ENCODE measurements around the gene ATF7IP2. TPM values are rescaled to one million over a fixed set of nuclear protein-coding genes. Genes with fewer than 3 reads are reported as not detected.

The ATF7IP2 gene
- total and polyA plus RNA-seq, 12 donors, result 19.4 to 62.6 (median 35.8) TPM

DNA sequence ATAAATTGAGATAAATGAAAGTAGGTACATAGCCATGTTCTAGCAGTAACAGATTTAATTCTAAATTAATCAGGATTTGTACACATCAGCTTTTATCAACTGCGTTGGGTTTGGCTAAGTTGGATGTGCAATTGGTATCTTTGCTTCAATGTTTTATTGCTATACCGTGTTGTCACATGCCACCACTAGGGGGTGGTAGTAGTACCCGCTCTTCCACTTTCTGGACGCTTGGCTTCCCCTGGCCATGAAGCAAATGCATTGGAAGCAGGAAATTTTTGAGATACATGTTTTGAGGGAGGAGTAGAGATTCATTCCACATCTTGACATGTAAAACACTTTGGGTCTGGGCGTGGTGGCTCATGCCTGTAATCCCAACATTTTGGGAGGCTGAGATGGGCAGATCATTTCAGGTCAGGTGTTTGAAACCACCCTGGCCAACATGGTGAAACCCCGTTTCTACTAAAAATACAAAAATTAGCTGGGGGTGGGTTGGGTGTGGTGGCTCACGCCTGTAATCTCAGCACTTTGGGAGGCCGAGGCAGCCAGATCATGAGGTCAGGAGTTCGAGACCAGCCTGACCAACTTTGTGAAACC is 135.9 kb downstream of the ATF7IP2 start:
- ATAC-seq, result peak; percentile 49 to 86 (median 78)

DNA sequence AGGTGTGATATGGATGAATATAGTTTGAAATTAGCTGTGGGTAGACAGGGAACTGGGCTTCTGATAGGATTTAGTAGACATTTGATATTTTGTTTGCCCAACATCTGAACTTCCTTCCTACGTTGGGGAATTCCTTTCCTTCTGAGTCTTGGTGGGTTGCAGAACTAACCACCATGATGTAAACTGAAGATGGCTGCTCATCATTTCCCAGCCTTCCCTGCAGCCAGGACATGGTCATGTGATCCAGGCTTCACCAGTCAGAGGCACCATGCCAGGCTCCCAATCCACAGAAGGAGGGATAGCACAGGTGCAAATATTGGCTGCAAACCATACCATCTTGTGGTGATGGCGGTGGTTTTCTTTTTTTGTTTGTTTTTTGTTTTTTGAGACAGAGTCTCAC is 137.1 kb downstream of the ATF7IP2 start:
- WGBS, 2 donors, result 82% methylated on average over 2 of the region's 2 CpGs
- Histone ChIP-seq H3K36me3 (peaks cover 0 to 66% (median 14%) of the 10 kb centered on the region in 9 donors), H3K27ac (no peak overlapping the region), H3K4me3 (no peak overlapping the region), H3K9me3 (no peaks in the 10 kb centered on the region), H3K4me1 (peaks cover 0 to 6% (median 0%) of the 10 kb centered on the region in 9 donors), H3K27me3 (no peaks in the 10 kb centered on the region)
- DNase-seq (no peak), ATAC-seq (no peak)
- TF ChIP-seq, protein P1, sequence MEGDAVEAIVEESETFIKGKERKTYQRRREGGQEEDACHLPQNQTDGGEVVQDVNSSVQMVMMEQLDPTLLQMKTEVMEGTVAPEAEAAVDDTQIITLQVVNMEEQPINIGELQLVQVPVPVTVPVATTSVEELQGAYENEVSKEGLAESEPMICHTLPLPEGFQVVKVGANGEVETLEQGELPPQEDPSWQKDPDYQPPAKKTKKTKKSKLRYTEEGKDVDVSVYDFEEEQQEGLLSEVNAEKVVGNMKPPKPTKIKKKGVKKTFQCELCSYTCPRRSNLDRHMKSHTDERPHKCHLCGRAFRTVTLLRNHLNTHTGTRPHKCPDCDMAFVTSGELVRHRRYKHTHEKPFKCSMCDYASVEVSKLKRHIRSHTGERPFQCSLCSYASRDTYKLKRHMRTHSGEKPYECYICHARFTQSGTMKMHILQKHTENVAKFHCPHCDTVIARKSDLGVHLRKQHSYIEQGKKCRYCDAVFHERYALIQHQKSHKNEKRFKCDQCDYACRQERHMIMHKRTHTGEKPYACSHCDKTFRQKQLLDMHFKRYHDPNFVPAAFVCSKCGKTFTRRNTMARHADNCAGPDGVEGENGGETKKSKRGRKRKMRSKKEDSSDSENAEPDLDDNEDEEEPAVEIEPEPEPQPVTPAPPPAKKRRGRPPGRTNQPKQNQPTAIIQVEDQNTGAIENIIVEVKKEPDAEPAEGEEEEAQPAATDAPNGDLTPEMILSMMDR (IDR thresholded peaks at IDR 0.05), result no peak
- intact Hi-C loops (cut with DNase I), result loop anchor here in 8 of 10 donors (5.0 to 10.0 kb wide), 6 partner anchors 52 to 402 kb away; no protein-coding TSS in a partner anchor

More for the DNA sequence above, 135.9 kb downstream of the ATF7IP2 start:
- DNase-seq, result peak in 1 of 2 donors; percentile 58
- TF ChIP-seq, protein P1 (IDR thresholded peaks at IDR 0.05), result peak; percentile 74 to 92 (median 83)
- no peak overlapping the region for H3K27ac ChIP-seq
- no peak overlapping the region for H3K4me3 ChIP-seq
- peaks cover 0 to 6% (median 0%) of the 10 kb centered on the region in 9 donors for H3K4me1 ChIP-seq
- H3K36me3 ChIP-seq, result peaks cover 0 to 54% (median 13%) of the 10 kb centered on the region in 9 donors
- intact Hi-C loops (cut with DNase I), result loop anchor here in 8 of 10 donors (1.0 to 10.0 kb wide), 9 partner anchors 53 to 403 kb away; no protein-coding TSS in a partner anchor
- peaks cover 0 to 4% (median 0%) of the 10 kb centered on the region in 11 donors for H3K9me3 ChIP-seq
- 35 to 52% methylated on average over 9 of the region's 9 CpGs for WGBS, 2 donors
- no peaks in the 10 kb centered on the region for H3K27me3 ChIP-seq

DNA sequence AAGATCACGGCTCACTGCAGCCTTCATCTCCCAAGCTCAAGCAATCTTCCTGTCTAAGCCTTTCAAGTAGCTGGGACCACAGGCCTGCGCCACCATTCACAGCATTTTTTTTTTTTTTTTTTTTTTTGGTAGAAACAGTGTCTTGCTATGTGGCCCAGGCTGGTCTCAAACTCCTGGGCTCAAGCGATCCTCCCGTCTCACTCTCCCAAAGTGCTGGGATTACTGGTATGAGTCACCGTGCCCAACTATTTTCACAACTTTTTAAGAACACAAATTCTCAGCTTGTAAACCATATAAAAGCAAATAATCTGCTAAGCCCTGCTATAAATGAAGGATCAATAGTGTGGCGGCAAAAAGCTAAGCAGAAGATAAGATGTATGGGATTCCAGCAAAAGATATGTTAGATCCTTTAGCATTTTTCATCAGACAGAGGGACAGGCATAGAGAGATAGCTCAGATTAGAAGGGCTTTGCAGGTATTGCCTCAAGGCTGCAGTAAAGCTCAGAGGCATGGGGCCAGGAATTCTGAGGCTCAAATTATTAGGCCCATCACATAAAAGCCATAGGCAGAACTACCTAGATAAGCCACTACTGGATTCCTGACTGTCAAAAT is 139.5 kb downstream of the ATF7IP2 start:
- Histone ChIP-seq H3K4me3 (no peak overlapping the region), H3K27me3 (no peaks in the 10 kb centered on the region), H3K36me3 (peaks cover 0 to 85% (median 14%) of the 10 kb centered on the region in 9 donors), H3K9me3 (no peaks in the 10 kb centered on the region), H3K4me1 (peaks cover 0 to 9% (median 0%) of the 10 kb centered on the region in 9 donors), H3K27ac (no peak overlapping the region)
- ATAC-seq (no peak), DNase-seq (no peak)
- WGBS, 2 donors, result 96 to 98% methylated on average over 6 of the region's 6 CpGs
- intact Hi-C loops (cut with DNase I), result loop anchor here in 6 of 10 donors (10.0 kb wide), 4 partner anchors 49 to 399 kb away; no protein-coding TSS in a partner anchor
- TF ChIP-seq, protein P1 (IDR thresholded peaks at IDR 0.05), result no peak

DNA sequence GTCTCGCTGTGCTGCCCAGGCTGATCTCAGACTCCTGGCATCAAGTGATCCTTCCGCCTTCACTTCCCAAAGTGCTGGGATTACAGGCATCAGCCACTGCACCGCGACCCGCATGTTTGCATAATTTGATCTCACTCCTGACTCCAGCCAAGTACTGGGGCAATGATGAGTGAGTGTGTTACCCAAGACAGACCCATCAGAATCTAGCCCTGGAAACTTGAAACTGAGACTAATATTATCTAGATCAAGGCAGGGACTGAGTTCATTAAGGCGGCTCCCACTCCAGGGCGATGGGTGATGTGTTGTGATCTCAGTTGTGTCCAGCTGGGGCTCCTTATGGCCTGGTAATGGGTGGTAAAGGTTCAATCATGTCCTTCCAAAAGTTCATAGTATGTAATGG is 141.1 kb downstream of the ATF7IP2 start:
- Histone ChIP-seq H3K9me3 (no peaks in the 10 kb centered on the region), H3K36me3 (peaks cover 0 to 93% (median 20%) of the 10 kb centered on the region in 9 donors), H3K27ac (no peak overlapping the region), H3K4me1 (peaks cover 0 to 12% (median 0%) of the 10 kb centered on the region in 9 donors), H3K4me3 (no peak overlapping the region), H3K27me3 (no peaks in the 10 kb centered on the region)
- 91 to 97% methylated on average over 7 of the region's 7 CpGs for WGBS, 2 donors
- DNase-seq (no peak), ATAC-seq (no peak)
- intact Hi-C loops (cut with DNase I), result loop anchor here in 6 of 10 donors (10.0 kb wide), 4 partner anchors 48 to 398 kb away; no protein-coding TSS in a partner anchor
- TF ChIP-seq, protein P1 (IDR thresholded peaks at IDR 0.05), result no peak
